B cell (primary cell): ENCODE results near the gene PHOSPHO1. TPM values are rescaled to one million over a fixed set of nuclear protein-coding genes. Genes with fewer than 3 reads are reported as not detected.

ENCODE experiments used
- ATAC-seq: fragments of 200-7000 bp; cut with Tn5 transposase; one replicate; pipeline ENCODE4 v1.10.0; 2021; ENCODE audit warnings: low read depth, mild to moderate bottlenecking, moderate number of reproducible peaks, moderate library complexity
- CTCF ChIA-PET: fragments of 350-600 bp; sonication (Branson Sonifier 250); formaldehyde crosslinking; loops from one replicate; lab custom pipeline; 2021; ENCODE audit warnings: antibody characterized with exemption, inconsistent platforms; lab: Charles Lee
- POLR2A ChIA-PET: fragments of 350-600 bp; sonication (Branson Sonifier 250); formaldehyde crosslinking; loops from one replicate; lab custom pipeline; 2021; ENCODE audit warnings: antibody characterized with exemption; lab: Charles Lee
- DNase-seq: peaks from one replicate; pipeline ENCODE4 v3.0.0; 2013
- H2AFZ ChIP-seq: 2 replicates; pipeline ENCODE4 v1.6.1; 2012; ENCODE audit warnings: mild to moderate bottlenecking, low read depth, low read length; ENCODE audit not compliant: insufficient read depth, poor library complexity, severe bottlenecking
- H3K27ac ChIP-seq, 2 donors: 1 replicate in 1 of 2; 2 replicates in 1 of 2; pipeline ENCODE4 v1.5.1; 2012 to 2013; ENCODE audit warnings: low read length in 2 of 2, mild to moderate bottlenecking in 2 of 2, moderate library complexity in 1 of 2
- H3K27me3 ChIP-seq, 4 experiments: fragments of 200-600 bp in 1 of 4; sonication (generic) in 1 of 4; replicated peaks in 1 of 4; 1 replicate in 2 of 4; 2 replicates in 2 of 4; pipeline versions ENCODE4 v1.6.1 to v1.7.0; 2013 to 2016; ENCODE audit warnings: low read length in 3 of 4, mild to moderate bottlenecking in 2 of 4, mixed read lengths in 1 of 4, moderate library complexity in 1 of 4; ENCODE audit not compliant: insufficient read depth in 4 of 4, control insufficient read depth in 3 of 4; ENCODE audit errors: control extremely low read depth in 1 of 4
- H3K36me3 ChIP-seq, 2 experiments: replicated peaks in 1 of 2; 1 replicate in 1 of 2; 2 replicates in 1 of 2; pipeline versions ENCODE4 v1.6.1 to v1.7.1; 2013; ENCODE audit warnings: low read length in 1 of 2; ENCODE audit not compliant: insufficient read depth in 2 of 2, control insufficient read depth in 1 of 2; ENCODE audit errors: control extremely low read depth in 1 of 2, extremely low read depth in 1 of 2
- H3K4me1 ChIP-seq, 2 donors: fragments of 200-600 bp in 1 of 2; sonication (generic) in 1 of 2; 1 replicate in 1 of 2; 2 replicates in 1 of 2; pipeline versions ENCODE4 v1.5.1 to v1.6.1; 2013 to 2017; ENCODE audit warnings: low read length in 2 of 2; ENCODE audit not compliant: control insufficient read depth in 2 of 2, insufficient read depth in 2 of 2
- H3K4me2 ChIP-seq: replicated peaks from 2 replicates; pipeline ENCODE3; 2012; ENCODE audit warnings: mild to moderate bottlenecking, low read depth, low read length; ENCODE audit not compliant: poor library complexity, severe bottlenecking
- H3K4me3 ChIP-seq, 5 experiments: fragments of 200-600 bp in 1 of 5; sonication (generic) in 1 of 5; 1 replicate in 3 of 5; 2 replicates in 2 of 5; pipeline versions ENCODE4 v1.5.1 to v1.7.0; 2011 to 2016; ENCODE audit warnings: low read length in 4 of 5, mild to moderate bottlenecking in 4 of 5, low read depth in 2 of 5, control low read depth in 1 of 5, moderate library complexity in 1 of 5; ENCODE audit not compliant: insufficient read depth in 1 of 5; ENCODE audit errors: control extremely low read depth in 1 of 5, extremely low read depth in 1 of 5
- H3K79me2 ChIP-seq: fragments of 200-600 bp; sonication (generic); one replicate; pipeline ENCODE4 v1.6.0; 2016; ENCODE audit warnings: low read length; ENCODE audit not compliant: control insufficient read depth, insufficient read depth
- H3K9ac ChIP-seq: fragments of 200-600 bp; sonication (generic); 2 replicates; pipeline ENCODE4 v1.6.1; 2017; ENCODE audit warnings: mild to moderate bottlenecking, low read length, moderate library complexity
- H3K9me3 ChIP-seq, 3 donors: one replicate each; pipeline versions ENCODE4 v1.6.1 to v1.7.1; 2013; ENCODE audit warnings: low read length in 2 of 3; ENCODE audit not compliant: control insufficient read depth in 2 of 3, insufficient read depth in 1 of 3; ENCODE audit errors: control extremely low read depth in 1 of 3
- H4K20me1 ChIP-seq: 2 replicates; pipeline ENCODE4 v1.6.0; 2012; ENCODE audit warnings: mild to moderate bottlenecking, low read length; ENCODE audit not compliant: insufficient read depth, control insufficient read depth, poor library complexity, severe bottlenecking
- H3K27ac Mint-ChIP-seq: one replicate; pipeline ENCODE4 v1.8.0; 2021; ENCODE audit warnings: mixed read lengths
- H3K27me3 Mint-ChIP-seq: one replicate; pipeline ENCODE4 v1.8.0; 2021; ENCODE audit warnings: mixed read lengths
- H3K4me1 Mint-ChIP-seq: one replicate; pipeline ENCODE4 v1.8.0; 2021; ENCODE audit warnings: mixed read lengths
- H3K4me3 Mint-ChIP-seq: one replicate; pipeline ENCODE4 v1.8.0; 2021; ENCODE audit warnings: mixed read lengths
- H3K9me3 Mint-ChIP-seq: one replicate; pipeline ENCODE4 v1.8.0; 2022; ENCODE audit warnings: mixed read lengths; ENCODE audit not compliant: insufficient read depth
- CTCF ChIP-seq: fragments of 200-600 bp; IDR thresholded peaks from one replicate; pipeline ENCODE4 v1.8.0; 2022; ENCODE audit warnings: antibody characterized with exemption, mild to moderate bottlenecking
- EZH2 ChIP-seq: IDR thresholded peaks from 2 replicates; pipeline ENCODE4 v1.6.1; 2012; ENCODE audit warnings: borderline replicate concordance, low read depth, mild to moderate bottlenecking, moderate library complexity, low read length; ENCODE audit not compliant: insufficient read depth, poor library complexity, severe bottlenecking
- WGBS: methylation state at CpG from one replicate; pipeline ENCODE4 v1.1.5; 2013; ENCODE audit warnings: missing lambda C conversion rate; ENCODE audit not compliant: insufficient coverage; 5-methylcytosine and 5-hydroxymethylcytosine counted together
- intact Hi-C: fragments of 100-400 bp; cut with micrococcal nuclease; formaldehyde crosslinking; loops from one replicate; pipeline ENCODE4 v1.10.0; 2022
- polyA plus RNA-seq: library from polyadenylated mRNA; depleted of rRNA; stranded (reverse); fragments of >200 nt; gene quantifications from 2 replicates; pipeline ENCODE4 v1.2.3, GENCODE V29; 2012
- total RNA-seq, 2 donors: library from RNA; stranded (reverse); fragments of 120-200 nt in 1 of 2; gene quantifications; 1 replicate in 1 of 2; 2 replicates in 1 of 2; pipeline versions ENCODE4 v1.2.3 to v1.2.4, GENCODE V29; 2013 to 2022

PHOSPHO1 gene
- total and polyA plus RNA-seq, 2 donors (not counting 1 experiment from before 2014, with no cell fraction given) = 0.15 TPM; not detected in 1

DNA sequence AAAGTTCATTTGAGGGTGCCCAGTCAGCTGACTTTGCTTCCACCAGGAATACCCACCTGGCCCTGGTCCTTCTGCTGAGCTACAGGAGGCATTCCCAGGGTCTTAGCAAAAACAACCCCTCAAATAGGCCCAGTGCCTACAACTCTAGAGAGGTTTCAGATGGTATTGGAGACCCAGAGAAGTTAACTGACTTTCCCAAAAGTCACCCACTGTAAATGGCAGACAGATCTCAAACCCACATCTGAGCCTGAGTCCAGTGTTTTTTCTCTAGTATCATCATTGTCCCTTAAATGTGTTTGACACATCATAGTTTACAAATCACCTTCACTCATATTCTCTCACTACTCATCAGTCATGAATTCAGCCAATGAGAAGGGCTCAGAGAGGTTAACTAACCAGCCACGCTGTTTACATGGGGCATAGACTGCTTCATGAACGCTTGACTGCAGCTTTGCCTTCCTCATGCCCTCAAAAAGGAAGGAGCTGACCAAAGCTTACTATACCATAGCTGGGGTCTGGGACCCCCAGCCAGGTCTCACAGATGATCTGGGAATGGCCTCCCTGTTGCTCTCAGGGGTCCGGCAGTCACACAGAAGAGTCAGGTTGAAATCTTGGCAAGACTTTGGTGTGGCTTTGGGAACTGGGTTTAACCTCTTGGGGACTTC lies 3.7 kb downstream of the PHOSPHO1 start:
- TF ChIP-seq EZH2 (no peak), CTCF (no peak)
- Histone ChIP-seq H3K4me1 (peaks cover 48 to 58% of the 10 kb centered on the region in 2 donors), H3K36me3 (peaks cover 0 to 12% of the 10 kb centered on the region in 2 experiments), H4K20me1 (peaks cover 10% of the 10 kb centered on the region), H3K79me2 (no peaks in the 10 kb centered on the region), H3K4me3 (no peak overlapping the region), H3K4me2 (peak overlapping the region; percentile 10), H3K27ac (no peak overlapping the region), H3K27me3 (peaks cover 0 to 32% (median 15%) of the 10 kb centered on the region in 4 experiments), H2AFZ (no peak overlapping the region), H3K9me3 (peaks cover 0 to 5% (median 0%) of the 10 kb centered on the region in 3 donors), H3K9ac (no peak overlapping the region)
- Mint-ChIP-seq H3K27me3 (peaks cover 10% of the 10 kb centered on the region), H3K9me3 (no peaks in the 10 kb centered on the region), H3K4me1 (peaks cover 45% of the 10 kb centered on the region), H3K27ac (peak overlapping the region; percentile 16), H3K4me3 (peak overlapping the region; percentile 63)
- ATAC-seq (no peak), DNase-seq (peak; percentile 49)
- 67% methylated on average over 3 of the region's 3 CpGs for WGBS
- CTCF ChIA-PET = interaction anchor here (0.7 to 9.5 kb wide), 23 partner anchors 9 to 296 kb away, joined by 3 to 332 read pairs (median 4); partner anchors contain the start of genes ABI3, GNGT2 and SNF8
- POLR2A ChIA-PET = interaction anchor here (0.9 to 3.3 kb wide), 2 partner anchors 8 to 35 kb away, joined by 6 to 11 read pairs; no protein-coding TSS in a partner anchor
- intact Hi-C loops = loop anchor here (1.0 to 5.0 kb wide), 5 partner anchors 11 to 47 kb away; partner anchors contain the start of genes ABI3 and GNGT2
